RWPE2 (cell line): ENCODE results near the gene INHBA.

Source experiments
- ATAC-seq: fragments of 200-7000 bp; cut with Tn5 transposase; 3 replicates; pipeline ENCODE4 v1.9.1; 2021; ENCODE audit warnings: low read depth
- DNase-seq: peaks from one replicate; pipeline ENCODE4 v3.0.0-alpha.2; 2020; ENCODE audit warnings: low spot score
- H3K27ac ChIP-seq: fragments of 450-650 bp; 2 replicates; pipeline ENCODE4 v1.5.1; 2017; ENCODE audit warnings: mild to moderate bottlenecking; ENCODE audit not compliant: poor library complexity, severe bottlenecking
- H3K27me3 ChIP-seq: fragments of 250-450 bp; sonication (Bioruptor Pico); 2 replicates; pipeline ENCODE4 v1.5.1; 2021; ENCODE audit warnings: mild to moderate bottlenecking, moderate library complexity; ENCODE audit not compliant: insufficient read depth, poor library complexity, severe bottlenecking
- H3K36me3 ChIP-seq: fragments of 250-450 bp; sonication (Bioruptor Pico); 2 replicates; pipeline ENCODE4 v1.5.1; 2020; ENCODE audit warnings: low read depth, mild to moderate bottlenecking, moderate library complexity
- H3K4me1 ChIP-seq: fragments of 250-450 bp; sonication (Bioruptor Pico); 2 replicates; pipeline ENCODE4 v1.5.1; 2021; ENCODE audit warnings: mild to moderate bottlenecking, moderate library complexity; ENCODE audit not compliant: insufficient read depth, poor library complexity, severe bottlenecking
- H3K4me3 ChIP-seq: fragments of 250-450 bp; sonication (Bioruptor Pico); 2 replicates; pipeline ENCODE4 v1.5.1; 2021; ENCODE audit warnings: mild to moderate bottlenecking, moderate library complexity; ENCODE audit not compliant: severe bottlenecking
- H3K9me3 ChIP-seq: fragments of 250-450 bp; sonication (Bioruptor Pico); 2 replicates; pipeline ENCODE4 v1.5.1; 2021; ENCODE audit warnings: mild to moderate bottlenecking, moderate library complexity; ENCODE audit not compliant: severe bottlenecking
- CTCF ChIP-seq: fragments of 450-650 bp; IDR thresholded peaks from one replicate; pipeline ENCODE4 v1.5.1; 2017; ENCODE audit warnings: mild to moderate bottlenecking, moderate library complexity; ENCODE audit not compliant: poor library complexity, severe bottlenecking

INHBA gene

GRCh38 chr7:41730161-41730560 is 27.3 kb upstream of the INHBA start:
- no peak for DNase-seq
- ATAC-seq: no peak
- Histone ChIP-seq H3K4me1 (no peaks in the 10 kb centered on the region), H3K27me3 (no peaks in the 10 kb centered on the region), H3K9me3 (no peaks in the 10 kb centered on the region), H3K27ac (no peak overlapping the region), H3K4me3 (no peak overlapping the region), H3K36me3 (no peaks in the 10 kb centered on the region)
- TF ChIP-seq CTCF: no peak

GRCh38 chr7:41729059-41729458 is 26.2 kb upstream of the INHBA start:
- no peak for TF ChIP-seq CTCF
- Histone ChIP-seq H3K4me1 (no peaks in the 10 kb centered on the region), H3K27ac (no peak overlapping the region), H3K36me3 (no peaks in the 10 kb centered on the region), H3K4me3 (no peak overlapping the region), H3K27me3 (no peaks in the 10 kb centered on the region), H3K9me3 (no peaks in the 10 kb centered on the region)
- ATAC-seq: no peak
- no peak for DNase-seq

GRCh38 chr7:41725013-41725412 is 22.1 kb upstream of the INHBA start:
- no peak for DNase-seq
- no peak for TF ChIP-seq CTCF
- no peak for ATAC-seq

GRCh38 chr7:41720886-41721285 is 18.0 kb upstream of the INHBA start:
- Histone ChIP-seq H3K36me3 (no peaks in the 10 kb centered on the region), H3K27ac (no peak overlapping the region), H3K4me3 (no peak overlapping the region), H3K9me3 (no peaks in the 10 kb centered on the region), H3K27me3 (no peaks in the 10 kb centered on the region), H3K4me1 (no peaks in the 10 kb centered on the region)
- no peak for TF ChIP-seq CTCF
- DNase-seq (no peak), ATAC-seq (no peak)

More at GRCh38 chr7:41725013-41725412, 22.1 kb upstream of the INHBA start:
- H3K27me3 ChIP-seq: no peaks in the 10 kb centered on the region
- H3K36me3 ChIP-seq: no peaks in the 10 kb centered on the region
- no peak overlapping the region for H3K4me3 ChIP-seq
- no peak overlapping the region for H3K27ac ChIP-seq
- no peaks in the 10 kb centered on the region for H3K4me1 ChIP-seq
- no peaks in the 10 kb centered on the region for H3K9me3 ChIP-seq

- no peak for ATAC-seq
- TF ChIP-seq CTCF: no peak
- H3K9me3 ChIP-seq: no peaks in the 10 kb centered on the region
- no peaks in the 10 kb centered on the region for H3K27me3 ChIP-seq
- no peaks in the 10 kb centered on the region for H3K4me1 ChIP-seq
- no peaks in the 10 kb centered on the region for H3K36me3 ChIP-seq
- H3K4me3 ChIP-seq: no peak overlapping the region
- DNase-seq: no peak
- no peak overlapping the region for H3K27ac ChIP-seq
These were observed 17.2 kb upstream of the INHBA start for GRCh38 chr7:41720046-41720445.
